NCI-H1930 (cell line): ENCODE results near the gene TIFAB.

ENCODE experiments used
- DNase-seq, 2 experiments: peaks; one replicate each; lab custom pipeline; 2025; lab: John Stamatoyannopoulos, UW

The TIFAB gene

GRCh38 chr5:135425641-135426040, 26.5 kb downstream of the TIFAB start:
- DNase-seq: no peak

GRCh38 chr5:135423846-135424168, 28.3 kb downstream of the TIFAB start:
- no peak for DNase-seq

- no peak for DNase-seq
Measured at GRCh38 chr5:135423146-135423845, 28.9 kb downstream of the TIFAB start.

GRCh38 chr5:135422419-135422818, 29.7 kb downstream of the TIFAB start:
- DNase-seq: no peak

- DNase-seq: no peak
Measured at GRCh38 chr5:135417083-135417482, 35.1 kb downstream of the TIFAB start.

- DNase-seq: no peak
Measured at GRCh38 chr5:135405082-135405481, 47.1 kb downstream of the TIFAB start.

- no peak for DNase-seq
Measured at GRCh38 chr5:135402031-135402430, 50.1 kb downstream of the TIFAB start.

- no peak for DNase-seq
Measured at GRCh38 chr5:135400866-135401265, 51.3 kb downstream of the TIFAB start.

GRCh38 chr5:135399794-135400542, 52.2 kb downstream of the TIFAB start:
- no peak for DNase-seq

GRCh38 chr5:135398855-135399793, 53.0 kb downstream of the TIFAB start, which contains the start of gene MACROH2A1:
MACROH2A1 (minus strand) TSS chr5:135399231; CDS start chr5:135389093, 10,138 bp downstream.
- peak; percentile 51 to 56 for DNase-seq

- DNase-seq: no peak
Measured at GRCh38 chr5:135398160-135398854, 53.8 kb downstream of the TIFAB start.
